K562 (cell line): ENCODE measurements around the gene STON2. TPM values are rescaled to one million over a fixed set of nuclear protein-coding genes. Genes with fewer than 3 reads are reported as not detected.

Experiments used
- ATAC-seq: fragments of 200-7000 bp; cut with Tn5 transposase; 3 replicates; pipeline ENCODE4 v1.9.1; 2020; ENCODE audit warnings: moderate library complexity
- BruUV-seq: library from RNA; stranded (reverse); fragments of 400-500 nt; replicated peaks from 2 replicates; lab custom pipeline; 2021; lab: Mats Ljungman, UMichigan
- CTCF ChIA-PET: fragments of 300-600 bp; formaldehyde crosslinking; extraction: SDS; loops from one replicate; lab custom pipeline; 2021; ENCODE audit warnings: low intra/inter-chr PET ratio; lab: Yijun Ruan, JAX
- POLR2A ChIA-PET: fragments of 300-600, 350-650 bp; sonication (Branson Sonifier 250); formaldehyde crosslinking; extraction: SDS; loops from one replicate; lab custom pipeline; 2021; ENCODE audit warnings: antibody characterized with exemption, inconsistent platforms; lab: Yijun Ruan, JAX
- DNase-seq, 4 experiments: peaks; one replicate each; pipeline versions ENCODE4 v3.0.0 to v3.0.0-alpha.2; 2011 to 2018; ENCODE audit warnings: low spot score in 3 of 4, mixed read lengths in 3 of 4; ENCODE audit errors: extremely low read depth in 1 of 4
- FAIRE-seq: peaks from 2 replicates; lab custom pipeline; 2011; peaks lifted over from hg19 to GRCh38; lab: Jason Lieb, UNC
- H2AFZ ChIP-seq: 2 replicates; pipeline ENCODE4 v1.6.0; 2011; ENCODE audit warnings: low read depth, low read length, control low read depth, inconsistent platforms
- H3K27ac ChIP-seq: fragments of 200-600 bp; 3 replicates; pipeline ENCODE4 v1.8.0; 2011; ENCODE audit warnings: low read depth, mild to moderate bottlenecking, control low read depth, inconsistent platforms, low read length, moderate library complexity, mixed read lengths; ENCODE audit errors: extremely low read depth
- H3K27me3 ChIP-seq, 2 experiments: fragments of 300-600 bp in 1 of 2; 2 replicates in 1 of 2; 3 replicates in 1 of 2; pipeline versions ENCODE4 v1.6.0 to v1.8.0; 2011; ENCODE audit warnings: inconsistent platforms in 2 of 2, low read length in 2 of 2, mild to moderate bottlenecking in 1 of 2, mixed read lengths in 1 of 2, moderate library complexity in 1 of 2; ENCODE audit not compliant: control insufficient read depth in 2 of 2, insufficient read depth in 2 of 2
- H3K36me3 ChIP-seq: fragments of 300-600 bp; 3 replicates; pipeline ENCODE4 v1.8.0; 2011; ENCODE audit warnings: mild to moderate bottlenecking, low read length, inconsistent platforms; ENCODE audit not compliant: control insufficient read depth, insufficient read depth
- H3K4me1 ChIP-seq, 2 experiments: fragments of 200-600 bp in 1 of 2; replicated peaks in 1 of 2; 2 replicates in 1 of 2; 3 replicates in 1 of 2; pipeline versions ENCODE4 v1.5.1 to v1.8.0; 2011; ENCODE audit warnings: inconsistent platforms in 2 of 2, low read length in 2 of 2, mild to moderate bottlenecking in 1 of 2, mixed read lengths in 1 of 2, moderate library complexity in 1 of 2; ENCODE audit not compliant: control insufficient read depth in 2 of 2, insufficient read depth in 2 of 2
- H3K4me2 ChIP-seq: 2 replicates; pipeline ENCODE4 v1.6.1; 2011; ENCODE audit warnings: low read length, control low read depth, inconsistent platforms, mixed read lengths; ENCODE audit not compliant: insufficient read depth
- H3K4me3 ChIP-seq: fragments of 200-600 bp; sonication (generic), shearing (Covaris generic); 2 replicates; pipeline ENCODE4 v1.5.1; 2016; ENCODE audit warnings: control low read depth, inconsistent platforms
- H3K79me2 ChIP-seq: fragments of 200-600 bp; 3 replicates; pipeline ENCODE4 v1.8.0; 2011; ENCODE audit warnings: low read length, inconsistent platforms; ENCODE audit not compliant: control insufficient read depth, insufficient read depth
- H3K9ac ChIP-seq, 2 experiments: 2 replicates each; pipeline versions ENCODE4 v1.6.0 to v1.6.1; 2011; ENCODE audit warnings: low read depth in 2 of 2, low read length in 2 of 2, control low read depth in 1 of 2, inconsistent platforms in 1 of 2, mild to moderate bottlenecking in 1 of 2, mixed read lengths in 1 of 2; ENCODE audit not compliant: insufficient read depth in 1 of 2
- H3K9me1 ChIP-seq: one replicate; pipeline ENCODE4 v1.6.0; 2011; ENCODE audit warnings: inconsistent platforms, mild to moderate bottlenecking, low read length, moderate library complexity; ENCODE audit not compliant: control insufficient read depth, insufficient read depth
- H3K9me3 ChIP-seq: replicated peaks from 2 replicates; pipeline ENCODE4 v1.5.1; 2011; ENCODE audit warnings: low read depth, low read length, inconsistent platforms; ENCODE audit not compliant: control insufficient read depth, insufficient read depth
- H4K20me1 ChIP-seq: replicated peaks from 2 replicates; pipeline ENCODE4 v1.6.1; 2011; ENCODE audit warnings: low read length, inconsistent platforms, mixed read lengths; ENCODE audit not compliant: control insufficient read depth, insufficient read depth
- ATF1 ChIP-seq, 2 experiments: fragments of 450-650 bp in 1 of 2; IDR thresholded peaks; 2 replicates each; pipeline ENCODE4 v1.6.1; 2016; ENCODE audit warnings: missing compliant biosample characterization in 1 of 2, missing genetic modification characterization in 1 of 2
- BCOR ChIP-seq: fragments of 450-650 bp; IDR thresholded peaks from 2 replicates; pipeline ENCODE4 v1.6.1; 2016
- CREM ChIP-seq: IDR thresholded peaks from 2 replicates; pipeline ENCODE4 v1.6.1; 2014; ENCODE audit warnings: antibody characterized with exemption, low read depth
- EP300 ChIP-seq: IDR thresholded peaks from 2 replicates; pipeline ENCODE4 v1.6.1; 2012; ENCODE audit warnings: low read length, improper control_type of control experiment
- GTF2F1 ChIP-seq: IDR thresholded peaks from 2 replicates; pipeline ENCODE4 v1.6.1; 2011; ENCODE audit warnings: low read depth, low read length, improper control_type of control experiment
- HIVEP1 ChIP-seq: fragments of 250-450 bp; sonication (Bioruptor Pico); IDR thresholded peaks from 2 replicates; pipeline ENCODE4 v1.4.0; 2020; ENCODE audit warnings: mild to moderate bottlenecking
- HNRNPK ChIP-seq: fragments of 200-400 bp; formaldehyde crosslinking; IDR thresholded peaks from one replicate; pipeline ENCODE4 v1.6.1; 2018; ENCODE audit warnings: mild to moderate bottlenecking, low read depth, low read length; ENCODE audit not compliant: poor library complexity, severe bottlenecking
- MED1 ChIP-seq: sonication (generic); formaldehyde crosslinking; IDR thresholded peaks from 2 replicates; pipeline ENCODE4 v1.8.1; 2023; ENCODE audit warnings: missing genetic modification reagents, borderline replicate concordance
- MEIS2 ChIP-seq: fragments of 450-650 bp; IDR thresholded peaks from 2 replicates; pipeline ENCODE4 v1.6.1; 2014; ENCODE audit warnings: mild to moderate bottlenecking; ENCODE audit not compliant: partially characterized antibody
- RBM14 ChIP-seq: fragments of 200-400 bp; formaldehyde crosslinking; IDR thresholded peaks from 2 replicates; pipeline ENCODE4 v1.6.1; 2018; ENCODE audit warnings: low read depth, mild to moderate bottlenecking, low read length, moderate library complexity, borderline replicate concordance; ENCODE audit not compliant: insufficient read depth
- SIX5 ChIP-seq, 2 experiments: IDR thresholded peaks; 2 replicates each; pipeline ENCODE4 v1.6.1; 2011; ENCODE audit warnings: low read length in 2 of 2, borderline replicate concordance in 1 of 2, low read depth in 1 of 2, mild to moderate bottlenecking in 1 of 2, moderate library complexity in 1 of 2; ENCODE audit not compliant: insufficient read depth in 1 of 2
- XRCC5 ChIP-seq: fragments of 200-400 bp; formaldehyde crosslinking; IDR thresholded peaks from 2 replicates; pipeline ENCODE4 v1.6.1; 2017; ENCODE audit warnings: low read depth, mild to moderate bottlenecking, low read length
- ZKSCAN3 ChIP-seq: fragments of 250-450 bp; sonication (Bioruptor Pico); IDR thresholded peaks from 2 replicates; pipeline ENCODE4 v1.4.0; 2020
- ZNF146 ChIP-seq: IDR thresholded peaks from one replicate; pipeline ENCODE4 v1.6.1; 2018; ENCODE audit warnings: missing compliant biosample characterization; ENCODE audit not compliant: unreplicated experiment
- ZNF586 ChIP-seq: fragments of 450-650 bp; formaldehyde crosslinking; conservative IDR thresholded peaks from 2 replicates; pipeline ENCODE4 v1.4.0; 2020; ENCODE audit warnings: mild to moderate bottlenecking, moderate library complexity
- WGBS: fragments of 100-300 bp; shearing (Covaris generic); methylation state at CpG from one replicate; pipeline ENCODE4 v1.1.6; 2016; ENCODE audit warnings: low coverage, mixed read lengths; ENCODE audit not compliant: insufficient coverage; ENCODE audit errors: missing lambda C conversion rate; 5-methylcytosine and 5-hydroxymethylcytosine counted together
- in situ Hi-C: fragments of 300-500 bp; cut with MboI; formaldehyde crosslinking; loops from 4 replicates; pipeline ENCODE4 v1.15.0; 2018; ENCODE audit warnings: inconsistent platforms, mixed read lengths
- intact Hi-C: fragments of 100-400 bp; cut with micrococcal nuclease; formaldehyde crosslinking; loops from 2 replicates; pipeline ENCODE4 v1.14.2; 2022
- polyA plus RNA-seq, 8 experiments: library from polyadenylated mRNA; depleted of rRNA in 4 of 8; stranded (reverse) in 5 of 8; unstranded in 3 of 8; fragments of >200 nt; fragmentation: Nextera tagmentation in 2 of 8; fragmentation: Illumina TruSeq in 1 of 8; extraction: Ambion mirVana in 2 of 8; extraction: Trizol in 1 of 8; gene quantifications; 2 replicates each; pipeline versions ENCODE4 v1.2.1 to v1.2.3, GENCODE V29; 2011 to 2014; ENCODE audit warnings: inconsistent platforms in 1 of 8, missing spikeins in 1 of 8
- total RNA-seq, 7 experiments: library from RNA; depleted of rRNA in 6 of 7; stranded (reverse); fragments of >200 nt in 6 of 7; fragmentation: Illumina TruSeq in 2 of 7; extraction: Trizol in 2 of 7; gene quantifications; 2 replicates each; pipeline versions ENCODE4 v1.2.1 to v1.2.3, GENCODE V29; 2011 to 2021; ENCODE audit warnings: low replicate concordance in 1 of 7
- TF ChIP-seq, protein P1 (sequence below): sonication (generic); formaldehyde crosslinking; IDR thresholded peaks from 2 replicates; pipeline ENCODE4 v1.8.0; 2022; ENCODE audit warnings: mild to moderate bottlenecking, missing genetic modification reagents

The STON2 gene
- total and polyA plus RNA-seq, 9 of the 15 experiments (the other 6 are each of a cell fraction or from before 2014, with no cell fraction given): 7.8 to 99.3 (median 53.5) TPM

DNA sequence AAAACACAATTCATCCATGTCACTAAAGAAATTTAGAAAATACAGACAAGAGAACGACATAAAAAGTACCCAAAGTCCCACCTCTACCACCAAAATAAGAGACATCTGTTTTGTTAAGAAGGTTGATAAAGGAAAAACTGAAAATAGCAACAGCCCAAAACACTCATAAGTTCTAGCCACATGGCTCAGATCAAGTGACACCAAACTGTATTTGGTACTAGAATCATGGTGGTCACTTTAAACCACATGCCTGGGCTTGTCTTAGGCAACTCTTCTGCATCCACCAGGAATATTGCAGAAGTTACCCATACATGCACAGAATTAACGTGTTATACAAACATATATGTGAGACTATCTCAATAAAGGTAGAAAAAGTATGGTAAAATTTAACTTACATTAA, 101.2 kb downstream of the STON2 start:
- in situ Hi-C loops (no loop called here), intact Hi-C loops (no loop called here)
- H3K79me2 ChIP-seq: peaks cover 63% of the 10 kb centered on the region
- ChIA-PET POLR2A (no interaction called here), CTCF (no interaction called here)
- H3K27me3 ChIP-seq: no peaks in the 10 kb centered on the region
- no peak for DNase-seq
- FAIRE-seq: no peak
- no peaks in the 10 kb centered on the region for H3K9me3 ChIP-seq
- H3K9me1 ChIP-seq: no peaks in the 10 kb centered on the region
- no peak overlapping the region for H3K4me3 ChIP-seq
- no peak overlapping the region; the same call in 2 of the 3 replicates for H3K27ac ChIP-seq
- peaks cover 9 to 17% of the 10 kb centered on the region in 2 experiments for H3K4me1 ChIP-seq
- H3K36me3 ChIP-seq: peaks cover 11% of the 10 kb centered on the region; the same call in 2 of the 3 replicates
- no peak overlapping the region for H2AFZ ChIP-seq
- BruUV-seq: no TSS peak
- H3K9ac ChIP-seq: no peak overlapping the region
- WGBS: 54% methylated on average over 2 of the region's 2 CpGs
- no peak for ATAC-seq
- no peak overlapping the region for H3K4me2 ChIP-seq
- no peak for TF ChIP-seq ZNF586 (CRISPR knock-in tag)
- TF ChIP-seq, protein P1, sequence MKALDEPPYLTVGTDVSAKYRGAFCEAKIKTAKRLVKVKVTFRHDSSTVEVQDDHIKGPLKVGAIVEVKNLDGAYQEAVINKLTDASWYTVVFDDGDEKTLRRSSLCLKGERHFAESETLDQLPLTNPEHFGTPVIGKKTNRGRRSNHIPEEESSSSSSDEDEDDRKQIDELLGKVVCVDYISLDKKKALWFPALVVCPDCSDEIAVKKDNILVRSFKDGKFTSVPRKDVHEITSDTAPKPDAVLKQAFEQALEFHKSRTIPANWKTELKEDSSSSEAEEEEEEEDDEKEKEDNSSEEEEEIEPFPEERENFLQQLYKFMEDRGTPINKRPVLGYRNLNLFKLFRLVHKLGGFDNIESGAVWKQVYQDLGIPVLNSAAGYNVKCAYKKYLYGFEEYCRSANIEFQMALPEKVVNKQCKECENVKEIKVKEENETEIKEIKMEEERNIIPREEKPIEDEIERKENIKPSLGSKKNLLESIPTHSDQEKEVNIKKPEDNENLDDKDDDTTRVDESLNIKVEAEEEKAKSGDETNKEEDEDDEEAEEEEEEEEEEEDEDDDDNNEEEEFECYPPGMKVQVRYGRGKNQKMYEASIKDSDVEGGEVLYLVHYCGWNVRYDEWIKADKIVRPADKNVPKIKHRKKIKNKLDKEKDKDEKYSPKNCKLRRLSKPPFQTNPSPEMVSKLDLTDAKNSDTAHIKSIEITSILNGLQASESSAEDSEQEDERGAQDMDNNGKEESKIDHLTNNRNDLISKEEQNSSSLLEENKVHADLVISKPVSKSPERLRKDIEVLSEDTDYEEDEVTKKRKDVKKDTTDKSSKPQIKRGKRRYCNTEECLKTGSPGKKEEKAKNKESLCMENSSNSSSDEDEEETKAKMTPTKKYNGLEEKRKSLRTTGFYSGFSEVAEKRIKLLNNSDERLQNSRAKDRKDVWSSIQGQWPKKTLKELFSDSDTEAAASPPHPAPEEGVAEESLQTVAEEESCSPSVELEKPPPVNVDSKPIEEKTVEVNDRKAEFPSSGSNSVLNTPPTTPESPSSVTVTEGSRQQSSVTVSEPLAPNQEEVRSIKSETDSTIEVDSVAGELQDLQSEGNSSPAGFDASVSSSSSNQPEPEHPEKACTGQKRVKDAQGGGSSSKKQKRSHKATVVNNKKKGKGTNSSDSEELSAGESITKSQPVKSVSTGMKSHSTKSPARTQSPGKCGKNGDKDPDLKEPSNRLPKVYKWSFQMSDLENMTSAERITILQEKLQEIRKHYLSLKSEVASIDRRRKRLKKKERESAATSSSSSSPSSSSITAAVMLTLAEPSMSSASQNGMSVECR (CRISPR knock-in tag): no peak
- no peak for TF ChIP-seq HNRNPK
- TF ChIP-seq SIX5 (IDR thresholded peaks at IDR 0.05; ENCODE audit: borderline replicate concordance in 1 of 2, insufficient read depth in 1 of 2, low read depth in 1 of 2, low read length in 2 of 2): no peak
- no peak for TF ChIP-seq RBM14
- no peak for TF ChIP-seq EP300
- TF ChIP-seq BCOR: no peak
- TF ChIP-seq MED1 (CRISPR knock-in tag): no peak
- TF ChIP-seq GTF2F1: no peak
- no peak for TF ChIP-seq ZKSCAN3
- no peak for TF ChIP-seq ATF1 (CRISPR knock-in tag; IDR thresholded peaks at IDR 0.05)
- TF ChIP-seq ATF1 (tag; IDR thresholded peaks at IDR 0.05): no peak
- no peak for TF ChIP-seq ZNF146 (CRISPR knock-in tag)
- no peak for TF ChIP-seq XRCC5
- no peak for TF ChIP-seq MEIS2
- no peak for TF ChIP-seq CREM
- TF ChIP-seq HIVEP1: no peak
- H4K20me1 ChIP-seq: peaks cover 10% of the 10 kb centered on the region
